GF-D8 (cell line): ENCODE data around the gene WWOX.
"Not testable (repeated sequence)": the region's sequence is repeated elsewhere in the genome, so short reads cannot be mapped to it uniquely, and the experiment has no call there.

Experiments
- DNase-seq: peaks from one replicate; lab custom pipeline; 2025; lab: John Stamatoyannopoulos, UW

The WWOX gene

GRCh38 chr16:79026117-79026516 is 926.7 kb downstream of the WWOX start:
- DNase-seq: no peak

- DNase-seq: no peak
Observed at GRCh38 chr16:79036541-79036940, 937.1 kb downstream of the WWOX start.

- no peak for DNase-seq
Observed at GRCh38 chr16:79037521-79038373, 938.3 kb downstream of the WWOX start.

- DNase-seq: no peak
Observed at GRCh38 chr16:79041206-79041605, 941.8 kb downstream of the WWOX start.

- no peak for DNase-seq
Observed at GRCh38 chr16:79042141-79042540, 942.7 kb downstream of the WWOX start.

GRCh38 chr16:79042886-79043285 is 943.4 kb downstream of the WWOX start:
- DNase-seq: no peak

- no peak for DNase-seq
Observed at GRCh38 chr16:79045191-79045590, 945.7 kb downstream of the WWOX start.

GRCh38 chr16:79047337-79047736 is 947.9 kb downstream of the WWOX start:
- DNase-seq: no peak

GRCh38 chr16:79049040-79049439 is 949.6 kb downstream of the WWOX start:
- DNase-seq: no peak

GRCh38 chr16:79050063-79050462 is 950.6 kb downstream of the WWOX start:
- no peak for DNase-seq

- DNase-seq: no peak
Observed at GRCh38 chr16:79051313-79051712, 951.9 kb downstream of the WWOX start.

GRCh38 chr16:79052198-79052597 is 952.7 kb downstream of the WWOX start:
- not testable (repeated sequence) for DNase-seq

- no peak for DNase-seq
Observed at GRCh38 chr16:79053577-79053976, 954.1 kb downstream of the WWOX start.

GRCh38 chr16:79054211-79054984 is 954.9 kb downstream of the WWOX start:
- DNase-seq: no peak

GRCh38 chr16:79055251-79055970 is 956.0 kb downstream of the WWOX start:
- DNase-seq: no peak

- DNase-seq: no peak
Observed at GRCh38 chr16:79061181-79061580, 961.7 kb downstream of the WWOX start.

GRCh38 chr16:79062336-79062735 is 962.9 kb downstream of the WWOX start:
- no peak for DNase-seq

GRCh38 chr16:79062821-79063220 is 963.4 kb downstream of the WWOX start:
- DNase-seq: no peak

GRCh38 chr16:79064256-79064972 is 965.0 kb downstream of the WWOX start:
- DNase-seq: no peak

- no peak for DNase-seq
Observed at GRCh38 chr16:79066561-79066960, 967.1 kb downstream of the WWOX start.

- DNase-seq: no peak
Observed at GRCh38 chr16:79067600-79067999, 968.1 kb downstream of the WWOX start.

- DNase-seq: no peak
Observed at GRCh38 chr16:79069121-79069520, 969.7 kb downstream of the WWOX start.
